Activated CD8-positive, alpha-beta T cell treated with anti-CD3 and anti-CD28 coated beads for 36 hours (primary cell): ENCODE measurements around the gene ZFP36L2. TPM values are rescaled to one million over a fixed set of nuclear protein-coding genes. Genes with fewer than 3 reads are reported as not detected.

Experiments used
- ATAC-seq: fragments of 200-7000 bp; cut with Tn5 transposase; one replicate; pipeline ENCODE4 v1.10.0; 2021; ENCODE audit warnings: mild to moderate bottlenecking, moderate library complexity
- CTCF ChIA-PET: fragments of 350-600 bp; sonication (Branson Sonifier 250); formaldehyde crosslinking; loops from one replicate; lab custom pipeline; 2021; ENCODE audit warnings: antibody characterized with exemption; lab: Charles Lee
- POLR2A ChIA-PET: fragments of 350-600 bp; sonication (Branson Sonifier 250); formaldehyde crosslinking; loops from one replicate; lab custom pipeline; 2021; ENCODE audit warnings: antibody characterized with exemption; lab: Charles Lee
- DNase-seq: peaks from one replicate; pipeline ENCODE4 v3.0.0-alpha.2; 2020
- H3K27ac Mint-ChIP-seq: one replicate; pipeline ENCODE4 v1.8.0; 2021; ENCODE audit warnings: mild to moderate bottlenecking, mixed read lengths
- H3K27me3 Mint-ChIP-seq: one replicate; pipeline ENCODE4 v1.8.0; 2021; ENCODE audit warnings: mixed read lengths
- H3K36me3 Mint-ChIP-seq: one replicate; pipeline ENCODE4 v1.8.0; 2021; ENCODE audit warnings: low read depth, mixed read lengths
- H3K4me1 Mint-ChIP-seq: one replicate; pipeline ENCODE4 v1.8.0; 2021; ENCODE audit warnings: low read depth, mixed read lengths
- H3K4me3 Mint-ChIP-seq: one replicate; pipeline ENCODE4 v1.8.0; 2021; ENCODE audit warnings: mild to moderate bottlenecking, moderate library complexity, mixed read lengths
- H3K9me3 Mint-ChIP-seq: one replicate; pipeline ENCODE4 v1.8.0; 2021; ENCODE audit warnings: mixed read lengths
- intact Hi-C: fragments of 100-400 bp; cut with micrococcal nuclease; formaldehyde crosslinking; loops from one replicate; pipeline ENCODE4 v1.10.0; 2022
- total RNA-seq, 2 experiments: library from RNA; stranded (reverse); gene quantifications; one replicate each; pipeline ENCODE4 v1.2.3, GENCODE V29; 2021
- TF ChIP-seq, protein P1 (sequence below): fragments of 200-600 bp; IDR thresholded peaks from one replicate; pipeline ENCODE4 v1.8.0; 2022; ENCODE audit warnings: antibody characterized with exemption, mild to moderate bottlenecking

Gene ZFP36L2
- total RNA-seq, 2 experiments from 2014 or later: 102 to 106 TPM

DNA sequence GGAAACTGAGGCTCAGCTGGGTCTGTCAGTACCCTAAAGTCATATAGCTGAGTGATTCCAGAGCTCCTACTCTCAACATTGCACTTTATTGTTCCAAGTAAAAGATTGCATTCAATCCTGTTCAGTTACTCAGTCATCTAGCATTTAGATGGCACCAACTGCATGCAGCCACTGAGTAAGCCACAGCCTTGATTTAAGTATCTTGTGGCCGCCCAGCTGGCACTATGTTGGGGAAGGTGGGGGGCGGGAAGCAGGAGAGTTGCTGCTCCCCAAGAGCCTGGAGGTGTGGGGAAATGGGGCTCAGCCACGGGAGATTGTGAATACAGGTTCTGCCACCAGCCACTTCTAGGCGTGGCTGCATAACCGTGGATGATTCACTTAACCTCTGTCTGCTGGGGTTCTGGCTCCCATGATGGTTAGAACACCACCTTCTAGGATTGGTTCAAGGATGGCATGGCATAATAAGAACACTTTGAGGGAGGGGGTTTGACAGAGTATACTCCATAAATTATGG lies 17.1 kb downstream of the ZFP36L2 start:
- H3K9me3 Mint-ChIP-seq: no peaks in the 10 kb centered on the region
- no peak for DNase-seq
- intact Hi-C loops: no loop called here
- ChIA-PET POLR2A (interaction anchor here (1.1 to 2.1 kb wide), 2 partner anchors 11 to 72 kb away, joined by 3 to 7 read pairs; no protein-coding TSS in a partner anchor), CTCF (interaction anchor here (1.1 to 2.1 kb wide), 3 partner anchors 19 to 39 kb away, joined by 3 to 6 read pairs (median 3); no protein-coding TSS in a partner anchor)
- no peak for ATAC-seq
- peaks cover 25% of the 10 kb centered on the region for H3K4me1 Mint-ChIP-seq
- H3K27me3 Mint-ChIP-seq: no peaks in the 10 kb centered on the region
- H3K27ac Mint-ChIP-seq: no peak overlapping the region
- H3K36me3 Mint-ChIP-seq: no peaks in the 10 kb centered on the region
- TF ChIP-seq, protein P1, sequence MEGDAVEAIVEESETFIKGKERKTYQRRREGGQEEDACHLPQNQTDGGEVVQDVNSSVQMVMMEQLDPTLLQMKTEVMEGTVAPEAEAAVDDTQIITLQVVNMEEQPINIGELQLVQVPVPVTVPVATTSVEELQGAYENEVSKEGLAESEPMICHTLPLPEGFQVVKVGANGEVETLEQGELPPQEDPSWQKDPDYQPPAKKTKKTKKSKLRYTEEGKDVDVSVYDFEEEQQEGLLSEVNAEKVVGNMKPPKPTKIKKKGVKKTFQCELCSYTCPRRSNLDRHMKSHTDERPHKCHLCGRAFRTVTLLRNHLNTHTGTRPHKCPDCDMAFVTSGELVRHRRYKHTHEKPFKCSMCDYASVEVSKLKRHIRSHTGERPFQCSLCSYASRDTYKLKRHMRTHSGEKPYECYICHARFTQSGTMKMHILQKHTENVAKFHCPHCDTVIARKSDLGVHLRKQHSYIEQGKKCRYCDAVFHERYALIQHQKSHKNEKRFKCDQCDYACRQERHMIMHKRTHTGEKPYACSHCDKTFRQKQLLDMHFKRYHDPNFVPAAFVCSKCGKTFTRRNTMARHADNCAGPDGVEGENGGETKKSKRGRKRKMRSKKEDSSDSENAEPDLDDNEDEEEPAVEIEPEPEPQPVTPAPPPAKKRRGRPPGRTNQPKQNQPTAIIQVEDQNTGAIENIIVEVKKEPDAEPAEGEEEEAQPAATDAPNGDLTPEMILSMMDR: no peak
- no peak overlapping the region for H3K4me3 Mint-ChIP-seq

DNA sequence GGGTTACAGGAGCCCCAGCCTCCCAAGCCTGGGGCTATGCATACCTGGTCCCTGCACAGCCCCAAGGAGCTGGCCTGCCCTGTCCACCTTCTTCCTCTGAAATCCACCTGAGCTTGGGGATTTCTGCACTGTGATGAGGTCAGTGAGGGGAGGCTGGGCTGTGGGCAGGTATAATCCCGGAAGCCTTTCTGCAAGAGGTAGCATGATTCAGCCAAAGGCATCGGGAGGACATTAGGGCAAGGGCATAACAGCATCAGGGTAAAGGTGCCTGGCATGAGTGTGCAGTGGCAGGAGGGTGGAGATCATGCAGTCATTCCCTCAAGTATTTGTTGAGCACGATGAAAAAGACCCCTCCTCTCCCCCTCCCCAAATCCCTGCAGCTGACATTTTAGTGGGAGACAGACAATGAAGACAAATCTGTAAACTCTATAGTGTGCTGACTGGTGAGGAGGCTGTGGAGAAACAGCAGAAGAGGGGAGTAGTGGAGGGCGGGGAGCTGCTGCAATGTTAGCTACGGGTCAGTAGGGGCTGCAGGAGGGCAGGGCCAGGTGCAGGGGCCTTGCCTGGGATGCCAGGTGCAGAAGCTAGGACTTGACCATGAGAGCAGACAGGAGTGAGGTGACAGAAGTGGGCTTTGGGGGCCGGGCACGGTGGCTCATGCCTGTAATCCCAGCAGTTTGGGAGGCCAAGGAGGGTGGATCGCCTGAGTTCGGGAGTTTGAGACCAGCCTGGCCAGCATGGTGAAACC lies 18.7 kb downstream of the ZFP36L2 start:
- Mint-ChIP-seq H3K4me1 (peaks cover 25% of the 10 kb centered on the region), H3K4me3 (no peak overlapping the region), H3K36me3 (no peaks in the 10 kb centered on the region), H3K27ac (no peak overlapping the region), H3K9me3 (no peaks in the 10 kb centered on the region), H3K27me3 (no peaks in the 10 kb centered on the region)
- ChIA-PET POLR2A (interaction anchor here (1.0 to 1.5 kb wide), 3 partner anchors 8 to 10 kb away, joined by 3 to 4 read pairs (median 4); no protein-coding TSS in a partner anchor), CTCF (interaction anchor here (1.5 to 1.9 kb wide), 3 partner anchors 11 to 76 kb away, joined by 3 to 5 read pairs (median 4); no protein-coding TSS in a partner anchor)
- DNase-seq: no peak
- intact Hi-C loops: no loop called here
- TF ChIP-seq, protein P1: no peak
- ATAC-seq: no peak

DNA sequence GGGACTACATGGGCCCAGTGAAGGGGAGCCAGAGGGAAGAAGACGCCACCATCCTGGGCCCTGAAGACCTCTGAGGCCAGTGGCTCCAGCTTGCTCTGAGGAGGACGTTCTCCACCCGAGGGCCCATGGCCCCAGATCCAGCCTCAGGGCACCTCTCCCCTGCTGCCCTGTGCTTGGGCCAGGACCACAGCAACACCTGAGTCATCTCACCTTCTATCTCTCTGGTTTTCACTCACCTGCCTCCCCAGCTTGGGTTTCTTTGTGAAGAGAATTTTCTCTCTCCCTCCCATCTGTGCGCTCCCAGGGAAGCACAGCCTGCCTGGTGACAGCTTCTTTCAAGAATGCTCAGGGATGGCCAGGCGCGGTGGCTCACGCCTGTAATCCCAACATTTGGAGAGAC lies 19.8 kb downstream of the ZFP36L2 start:
- no peak overlapping the region for H3K4me3 Mint-ChIP-seq
- ATAC-seq: no peak
- no peaks in the 10 kb centered on the region for H3K27me3 Mint-ChIP-seq
- CTCF ChIA-PET: interaction anchor here (1.7 to 1.9 kb wide), 2 partner anchors 12 to 22 kb away, joined by 4 to 5 read pairs; no protein-coding TSS in a partner anchor
- no peak for DNase-seq
- TF ChIP-seq, protein P1: no peak
- H3K27ac Mint-ChIP-seq: no peak overlapping the region
- peaks cover 21% of the 10 kb centered on the region for H3K4me1 Mint-ChIP-seq
- intact Hi-C loops: no loop called here
- no peaks in the 10 kb centered on the region for H3K36me3 Mint-ChIP-seq
- POLR2A ChIA-PET: interaction anchor here (1.2 to 1.5 kb wide), 2 partner anchors 11 kb away, joined by 3 to 4 read pairs; no protein-coding TSS in a partner anchor
- no peaks in the 10 kb centered on the region for H3K9me3 Mint-ChIP-seq

DNA sequence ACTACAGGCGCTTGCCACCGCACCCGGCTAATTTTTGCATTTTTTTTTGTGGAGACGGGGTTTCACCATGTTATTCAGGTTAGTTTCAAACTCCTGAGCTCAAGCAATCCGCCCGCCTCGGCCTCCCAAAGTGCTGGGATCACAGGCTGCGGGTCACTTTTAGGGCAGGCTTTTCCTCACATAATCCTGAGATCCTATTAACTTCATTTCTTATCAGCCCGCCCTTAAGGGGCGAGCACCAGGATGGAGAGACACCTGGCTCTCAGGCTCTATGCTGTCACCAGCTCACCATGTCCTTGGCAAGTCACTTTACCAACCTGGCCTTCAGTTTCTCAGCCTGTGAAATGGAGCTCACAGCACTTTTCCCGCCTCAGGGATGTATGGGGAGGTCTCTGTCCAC lies 23.0 kb downstream of the ZFP36L2 start:
- POLR2A ChIA-PET: interaction anchor here (0.7 to 2.0 kb wide), 7 partner anchors 8 to 63 kb away, joined by 3 to 8 read pairs (median 3); no protein-coding TSS in a partner anchor
- DNase-seq: no peak
- Mint-ChIP-seq H3K27ac (no peak overlapping the region), H3K4me3 (no peak overlapping the region), H3K27me3 (no peaks in the 10 kb centered on the region), H3K9me3 (no peaks in the 10 kb centered on the region), H3K4me1 (peaks cover 16% of the 10 kb centered on the region), H3K36me3 (no peaks in the 10 kb centered on the region)
- intact Hi-C loops: no loop called here
- TF ChIP-seq, protein P1: no peak
- CTCF ChIA-PET: interaction anchor here (1.5 to 2.9 kb wide), 3 partner anchors 10 to 77 kb away, joined by 5 to 9 read pairs (median 7); no protein-coding TSS in a partner anchor
- no peak for ATAC-seq
